Right lobe of liver (tissue), 4 donors: ENCODE measurements around the gene ANTXR1.

ENCODE experiments used
- POLR2A ChIP-seq: fragments of 450-650 bp; IDR thresholded peaks from one replicate; pipeline ENCODE4 v1.6.1; 2017; ENCODE audit warnings: antibody characterized with exemption, mild to moderate bottlenecking
- TF ChIP-seq, protein P1 (sequence below), 4 donors: fragments of 200-600 bp in 3 of 4; fragments of 450-650 bp in 1 of 4; IDR thresholded peaks; one replicate each; pipeline versions ENCODE4 v1.5.1 to v1.8.0; 2016 to 2022; ENCODE audit warnings: antibody characterized with exemption in 4 of 4, mild to moderate bottlenecking in 2 of 4
- donor health status: DM: no; HTN: no; CAD: no.
- donor health status: DM: no; HTN: no; CAD: no.
- donor health status: DM: no; HTN: yes; CAD: no.

DNA sequence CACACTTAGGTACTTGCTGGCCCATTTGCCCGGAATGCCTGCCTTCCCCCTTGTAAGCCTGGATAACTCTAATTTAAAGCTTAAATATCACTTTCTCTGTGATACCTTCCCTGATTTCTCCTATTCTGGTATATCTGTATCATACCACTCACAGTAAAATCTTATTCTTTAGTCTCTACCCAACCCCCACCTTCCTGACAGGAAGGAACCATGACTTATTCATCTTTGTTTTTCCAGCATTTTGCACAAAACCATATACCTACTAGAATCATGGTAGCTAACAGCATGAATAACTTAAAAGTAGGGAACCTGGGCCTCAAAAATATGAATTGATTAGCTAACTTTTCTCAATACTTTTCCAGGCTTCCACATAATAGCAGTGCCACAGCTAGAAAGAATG lies 262.5 kb downstream of the ANTXR1 start:
- no peak for TF ChIP-seq POLR2A
- TF ChIP-seq, protein P1, sequence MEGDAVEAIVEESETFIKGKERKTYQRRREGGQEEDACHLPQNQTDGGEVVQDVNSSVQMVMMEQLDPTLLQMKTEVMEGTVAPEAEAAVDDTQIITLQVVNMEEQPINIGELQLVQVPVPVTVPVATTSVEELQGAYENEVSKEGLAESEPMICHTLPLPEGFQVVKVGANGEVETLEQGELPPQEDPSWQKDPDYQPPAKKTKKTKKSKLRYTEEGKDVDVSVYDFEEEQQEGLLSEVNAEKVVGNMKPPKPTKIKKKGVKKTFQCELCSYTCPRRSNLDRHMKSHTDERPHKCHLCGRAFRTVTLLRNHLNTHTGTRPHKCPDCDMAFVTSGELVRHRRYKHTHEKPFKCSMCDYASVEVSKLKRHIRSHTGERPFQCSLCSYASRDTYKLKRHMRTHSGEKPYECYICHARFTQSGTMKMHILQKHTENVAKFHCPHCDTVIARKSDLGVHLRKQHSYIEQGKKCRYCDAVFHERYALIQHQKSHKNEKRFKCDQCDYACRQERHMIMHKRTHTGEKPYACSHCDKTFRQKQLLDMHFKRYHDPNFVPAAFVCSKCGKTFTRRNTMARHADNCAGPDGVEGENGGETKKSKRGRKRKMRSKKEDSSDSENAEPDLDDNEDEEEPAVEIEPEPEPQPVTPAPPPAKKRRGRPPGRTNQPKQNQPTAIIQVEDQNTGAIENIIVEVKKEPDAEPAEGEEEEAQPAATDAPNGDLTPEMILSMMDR (IDR thresholded peaks at IDR 0.05) = no peak
